ENCODE results near the gene ALPL. TPM values are rescaled to one million over a fixed set of nuclear protein-coding genes. Genes with fewer than 3 reads are reported as not detected.

ALPL gene
- total and polyA plus RNA-seq, 2 of the 4 experiments (the other 2 are of a cell fraction) = 0.54 to 2.2 TPM

- no peak overlapping the region for H4K91ac ChIP-seq (ENCODE audit: insufficient read depth, low read depth, low read length)
- no peak overlapping the region for H2AK5ac ChIP-seq (ENCODE audit: low read depth, low read length)
- no peak overlapping the region for H3K18ac ChIP-seq (ENCODE audit: low read depth, low read length)
- H3K56ac ChIP-seq (ENCODE audit: extremely low read depth, insufficient read depth, low read length) = no peak overlapping the region
- ChIA-PET POLR2A (ENCODE audit: unreplicated experiment) (no interaction called here), CTCF (interaction anchor here (0.9 kb wide), 1 partner anchor 208 kb away, joined by 3 read pairs; no protein-coding TSS in a partner anchor)
- in situ Hi-C loops (cut with MboI; ENCODE audit: low sequenced_read_pairs) = no loop called here
- H3K27ac ChIP-seq (ENCODE audit: insufficient read depth, low read length) = no peak overlapping the region
- H4K8ac ChIP-seq (ENCODE audit: low read depth in 2 of 2, low read length in 2 of 2) = no peak overlapping the region
- H3K4me1 ChIP-seq (ENCODE audit: control insufficient read depth, insufficient read depth, low read length) = no peaks in the 10 kb centered on the region
- no peaks in the 10 kb centered on the region for H3K79me1 ChIP-seq (ENCODE audit: low read depth in 1 of 2, low read length in 2 of 2)
- BruUV-seq (replicated peaks) = no TSS peak
- H4K20me1 ChIP-seq (ENCODE audit: insufficient read depth, low read length) = 0 out of 2 replicates have a peak, but pooled peaks cover 3% of the 10 kb centered on the region
- H2BK15ac ChIP-seq (ENCODE audit: low read depth, low read length) = no peak overlapping the region
- no peak overlapping the region for H3K4ac ChIP-seq (ENCODE audit: low read depth, low read length)
- peaks cover 4% of the 10 kb centered on the region for H3K9me3 ChIP-seq (ENCODE audit: control insufficient read depth, insufficient read depth, low read length)
- no peak overlapping the region for H3K23ac ChIP-seq (ENCODE audit: low read depth, low read length)
- no peak for TF ChIP-seq ELK1 (IDR thresholded peaks at IDR 0.05; ENCODE audit: borderline replicate concordance, low read depth, low read length)
- no peak for TF ChIP-seq NFE2L2 (IDR thresholded peaks at IDR 0.05; ENCODE audit: low read depth, low read length)
- no peak for TF ChIP-seq CTCF (conservative IDR thresholded peaks at IDR 0.05; ENCODE audit: low read depth, low read length)
- TF ChIP-seq SMC3 (IDR thresholded peaks at IDR 0.05; ENCODE audit: low read depth, low read length) = no peak
- TF ChIP-seq FOS (IDR thresholded peaks at IDR 0.05; ENCODE audit: low read depth, low read length) = no peak
- TF ChIP-seq CEBPB (IDR thresholded peaks at IDR 0.05; ENCODE audit: low read depth, low read length) = no peak
- TF ChIP-seq RFX5 (IDR thresholded peaks at IDR 0.05; ENCODE audit: low read depth, low read length) = no peak
- TF ChIP-seq MAZ (IDR thresholded peaks at IDR 0.05; ENCODE audit: borderline replicate concordance, low read depth, low read length) = no peak
- no peak for TF ChIP-seq MAFK (IDR thresholded peaks at IDR 0.05; ENCODE audit: low read depth, low read length)
- TF ChIP-seq POLR2A (IDR thresholded peaks at IDR 0.05; ENCODE audit: low read depth, low read length) = no peak
- no peak for TF ChIP-seq USF2 (IDR thresholded peaks at IDR 0.05; ENCODE audit: low read depth, low read length)
- no peak for TF ChIP-seq CHD1 (IDR thresholded peaks at IDR 0.05; ENCODE audit: low read depth, low read length)
- no peak for TF ChIP-seq RCOR1 (IDR thresholded peaks at IDR 0.05; ENCODE audit: insufficient replicate concordance, low read length)
- no peak for TF ChIP-seq BHLHE40 (IDR thresholded peaks at IDR 0.05; ENCODE audit: low read depth, low read length)
- no peak for TF ChIP-seq RAD21 (IDR thresholded peaks at IDR 0.05; ENCODE audit: low read length)
- no peak overlapping the region for H3K9ac ChIP-seq (ENCODE audit: low read depth, low read length)
- intact Hi-C loops (cut with micrococcal nuclease) = loop anchor here (10.0 kb wide), 1 partner anchor 312 kb away; no protein-coding TSS in a partner anchor
- H2BK20ac ChIP-seq (ENCODE audit: low read depth, low read length) = no peak overlapping the region
- no peaks in the 10 kb centered on the region; the same call in 1 of the 2 replicates for H3K27me3 ChIP-seq (ENCODE audit: control insufficient read depth, insufficient read depth, low read length)
- H3K9me1 ChIP-seq (ENCODE audit: insufficient read depth, low read length) = no peaks in the 10 kb centered on the region
- H3K4me2 ChIP-seq (ENCODE audit: low read depth, low read length) = no peak overlapping the region
- ATAC-seq (ENCODE audit: low read depth) (no peak), DNase-seq (no peak)
- dilution Hi-C loops (cut with HindIII; ENCODE audit: low sequenced_read_pairs, unreplicated experiment) = no loop called here
- H3K36me3 ChIP-seq (ENCODE audit: control insufficient read depth, insufficient read depth, low read length) = no peaks in the 10 kb centered on the region
- WGBS, 2 experiments (ENCODE audit: extremely low coverage in 2 of 2, insufficient read length in 1 of 2) = no CpG with 5 or more reads among the region's 5 CpGs
- H2BK120ac ChIP-seq (ENCODE audit: low read depth, low read length) = no peak overlapping the region
- no peak overlapping the region for H2AFZ ChIP-seq (replicated peaks; ENCODE audit: low read length, poor library complexity)
- H2BK5ac ChIP-seq (ENCODE audit: low read depth, low read length, poor library complexity, severe bottlenecking) = no peak overlapping the region
- H4K5ac ChIP-seq (ENCODE audit: low read depth, low read length) = no peak overlapping the region
- no peak overlapping the region for H3K4me3 ChIP-seq (ENCODE audit: insufficient read depth, low read depth, low read length)
- H3K14ac ChIP-seq (replicated peaks; ENCODE audit: low read depth, low read length) = no peak overlapping the region
- no peak overlapping the region for H2AK9ac ChIP-seq (replicated peaks; ENCODE audit: low read depth, low read length, poor library complexity)
Observed at GRCh38 chr1:21576798-21577187, 67.6 kb downstream of the ALPL start.

Data from IMR-90 (cell line).